Ishikawa (cell line): ENCODE results near the gene GH1.

Experiments used
- CEBPB ChIP-seq: IDR thresholded peaks from 2 replicates; pipeline ENCODE4 v1.6.1; 2012
- CREB1 ChIP-seq: IDR thresholded peaks from 2 replicates; pipeline ENCODE4 v1.6.1; 2012; ENCODE audit warnings: low read depth
- EGR1 ChIP-seq: IDR thresholded peaks from 2 replicates; pipeline ENCODE4 v1.6.1; 2012
- EP300 ChIP-seq: IDR thresholded peaks from 2 replicates; pipeline ENCODE4 v1.6.1; 2012; ENCODE audit warnings: borderline replicate concordance
- FOXM1 ChIP-seq: IDR thresholded peaks from 2 replicates; pipeline ENCODE4 v1.6.1; 2012; ENCODE audit warnings: low read depth, borderline replicate concordance
- NFIC ChIP-seq: IDR thresholded peaks from 2 replicates; pipeline ENCODE4 v1.6.1; 2012
- RAD21 ChIP-seq: IDR thresholded peaks from 2 replicates; pipeline ENCODE4 v1.6.1; 2012; ENCODE audit warnings: low read depth
- REST ChIP-seq: IDR thresholded peaks from 2 replicates; pipeline ENCODE4 v1.6.1; 2012; ENCODE audit warnings: low read depth, mild to moderate bottlenecking
- TAF1 ChIP-seq: IDR thresholded peaks from 2 replicates; pipeline ENCODE4 v1.6.1; 2012; ENCODE audit warnings: low read depth, mild to moderate bottlenecking
- TCF12 ChIP-seq: IDR thresholded peaks from 2 replicates; pipeline ENCODE4 v1.6.1; 2012; ENCODE audit warnings: low read depth
- TEAD4 ChIP-seq: IDR thresholded peaks from 2 replicates; pipeline ENCODE4 v1.6.1; 2012
- USF1 ChIP-seq: IDR thresholded peaks from 2 replicates; pipeline ENCODE4 v1.6.1; 2012
- YY1 ChIP-seq: IDR thresholded peaks from 2 replicates; pipeline ENCODE4 v1.6.1; 2012; ENCODE audit warnings: low read depth
- ZBTB7A ChIP-seq: IDR thresholded peaks from 2 replicates; pipeline ENCODE4 v1.6.1; 2012; ENCODE audit warnings: low read depth
- TF ChIP-seq, protein P1 (sequence below): IDR thresholded peaks from 2 replicates; pipeline ENCODE4 v1.6.1; 2012

GH1 gene

GRCh38 chr17:63932721-63933120 lies 14.1 kb upstream of the GH1 start:
- TF ChIP-seq CEBPB (no peak), REST (no peak), YY1 (no peak), EGR1 (no peak), CREB1 (no peak), EP300 (no peak)

GRCh38 chr17:63931981-63932561 lies 13.4 kb upstream of the GH1 start, which contains the start of gene CD79B:
Gene CD79B, minus strand, starts transcription at chr17:63932331. Its CDS starts 70 bp downstream, at chr17:63932261.
- TF ChIP-seq TEAD4 (no peak), ZBTB7A (no peak)

- TF ChIP-seq CREB1 (no peak), CEBPB (no peak), ZBTB7A (no peak), TAF1 (no peak), RAD21 (no peak), YY1 (no peak)
- TF ChIP-seq, protein P1, sequence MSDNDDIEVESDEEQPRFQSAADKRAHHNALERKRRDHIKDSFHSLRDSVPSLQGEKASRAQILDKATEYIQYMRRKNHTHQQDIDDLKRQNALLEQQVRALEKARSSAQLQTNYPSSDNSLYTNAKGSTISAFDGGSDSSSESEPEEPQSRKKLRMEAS = no peak
Observed at GRCh38 chr17:63930951-63931575, 12.4 kb upstream of the GH1 start.

DNA sequence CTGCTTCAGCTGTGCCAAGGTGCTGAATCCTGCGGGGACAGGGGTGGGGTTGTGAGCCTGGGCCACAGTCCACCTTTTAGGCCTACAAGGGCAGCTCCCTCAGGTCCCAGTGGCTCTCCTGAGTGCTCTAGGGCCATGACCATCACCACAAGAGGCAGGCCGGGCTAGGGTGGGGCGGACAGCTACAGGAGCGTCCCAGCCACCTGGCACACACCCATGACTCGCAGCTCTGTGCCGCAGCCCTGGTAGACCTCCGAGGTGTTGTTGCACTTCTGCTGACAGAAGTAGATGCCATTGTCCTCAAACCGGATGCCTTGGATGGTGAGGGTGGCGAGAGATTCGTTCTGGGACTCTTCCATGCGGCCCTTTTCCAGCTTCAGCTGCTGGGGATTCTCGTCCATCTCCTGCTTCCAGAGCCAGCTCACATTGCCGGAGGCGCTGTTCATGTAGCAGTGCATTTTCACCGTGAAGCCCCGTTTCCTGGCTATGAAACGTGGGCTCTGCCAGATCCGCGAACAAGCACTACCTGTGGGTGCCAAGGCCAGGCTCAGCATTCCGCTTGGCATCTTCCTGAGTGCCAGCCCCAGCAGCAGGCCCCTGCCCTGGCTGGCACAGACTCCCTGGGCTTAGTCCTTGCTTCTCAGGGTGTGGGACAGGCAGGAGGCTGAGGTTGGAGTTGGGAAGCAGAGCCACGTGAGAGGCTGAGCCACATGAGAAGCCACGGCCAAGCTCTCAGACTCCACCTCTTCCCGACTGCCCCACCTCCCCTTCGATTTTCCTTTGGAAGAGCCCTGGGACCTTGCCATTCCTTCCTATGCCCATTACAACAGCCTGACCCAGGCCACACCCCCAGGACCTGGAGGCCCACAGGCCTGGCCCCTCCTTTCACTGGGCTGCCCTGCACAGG lies 11.5 kb upstream of the GH1 start:
- TF ChIP-seq TAF1 = no peak
- no peak for TF ChIP-seq FOXM1
- TF ChIP-seq USF1 = no peak
- TF ChIP-seq NFIC = no peak
- TF ChIP-seq TEAD4 = no peak

DNA sequence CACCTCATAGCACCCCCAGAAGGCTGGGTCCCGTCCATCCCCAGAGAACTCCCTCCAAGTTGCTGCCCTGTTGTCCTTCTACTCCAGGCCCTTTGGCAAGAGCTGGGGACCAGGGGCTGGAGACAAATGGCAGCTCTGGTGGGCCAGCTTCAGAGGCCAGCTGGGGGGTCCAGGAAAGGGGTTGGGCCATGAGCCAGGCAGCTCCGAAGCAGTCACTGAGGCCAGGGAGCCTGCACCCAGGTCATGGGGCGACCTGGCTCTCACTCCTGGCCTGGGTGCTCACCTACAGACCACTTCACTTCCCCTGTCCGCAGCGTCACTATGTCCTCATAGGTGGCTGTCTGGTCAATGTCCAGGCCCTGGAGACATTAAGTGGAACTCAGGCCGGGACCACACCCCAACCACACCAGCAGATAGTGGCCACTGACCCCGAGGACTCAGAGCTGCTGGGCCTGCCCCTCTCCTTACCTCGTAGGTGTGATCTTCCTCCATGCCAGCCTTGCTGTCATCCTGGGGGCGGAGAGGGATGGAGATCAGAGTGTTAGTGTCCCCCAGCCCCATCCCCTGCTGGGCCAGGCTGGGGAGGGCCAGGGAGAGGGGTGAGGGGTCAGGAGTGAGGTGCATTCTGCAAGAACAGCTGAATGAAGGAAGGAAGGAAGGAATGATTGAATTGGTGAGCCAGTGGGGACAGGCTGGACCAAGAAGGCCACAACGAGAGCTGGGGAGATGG lies 10.5 kb upstream of the GH1 start:
- TF ChIP-seq EP300 (no peak), YY1 (no peak), CEBPB (no peak), EGR1 (no peak), FOXM1 (no peak), REST (no peak), TCF12 (no peak), RAD21 (no peak), TEAD4 (no peak), ZBTB7A (no peak), CREB1 (no peak), USF1 (no peak), NFIC (no peak)
- TF ChIP-seq, protein P1 = no peak
